DND-41 (cell line): ENCODE results near the gene APOC3.

Source experiments
- EZH2 ChIP-seq: IDR thresholded peaks from 3 replicates; pipeline ENCODE4 v1.6.1; 2012; ENCODE audit warnings: borderline replicate concordance, low read depth, mild to moderate bottlenecking, moderate library complexity, low read length, inconsistent platforms; ENCODE audit not compliant: severe bottlenecking
- TF ChIP-seq, protein P1 (sequence below): IDR thresholded peaks from 2 replicates; pipeline ENCODE4 v1.5.1; 2012; ENCODE audit warnings: borderline replicate concordance, low read length, moderate library complexity, mild to moderate bottlenecking; ENCODE audit not compliant: poor library complexity, severe bottlenecking; ENCODE audit errors: extremely low read depth

GRCh38 chr11:116831790-116832349, 2.2 kb downstream of the APOC3 start:
- TF ChIP-seq, protein P1, sequence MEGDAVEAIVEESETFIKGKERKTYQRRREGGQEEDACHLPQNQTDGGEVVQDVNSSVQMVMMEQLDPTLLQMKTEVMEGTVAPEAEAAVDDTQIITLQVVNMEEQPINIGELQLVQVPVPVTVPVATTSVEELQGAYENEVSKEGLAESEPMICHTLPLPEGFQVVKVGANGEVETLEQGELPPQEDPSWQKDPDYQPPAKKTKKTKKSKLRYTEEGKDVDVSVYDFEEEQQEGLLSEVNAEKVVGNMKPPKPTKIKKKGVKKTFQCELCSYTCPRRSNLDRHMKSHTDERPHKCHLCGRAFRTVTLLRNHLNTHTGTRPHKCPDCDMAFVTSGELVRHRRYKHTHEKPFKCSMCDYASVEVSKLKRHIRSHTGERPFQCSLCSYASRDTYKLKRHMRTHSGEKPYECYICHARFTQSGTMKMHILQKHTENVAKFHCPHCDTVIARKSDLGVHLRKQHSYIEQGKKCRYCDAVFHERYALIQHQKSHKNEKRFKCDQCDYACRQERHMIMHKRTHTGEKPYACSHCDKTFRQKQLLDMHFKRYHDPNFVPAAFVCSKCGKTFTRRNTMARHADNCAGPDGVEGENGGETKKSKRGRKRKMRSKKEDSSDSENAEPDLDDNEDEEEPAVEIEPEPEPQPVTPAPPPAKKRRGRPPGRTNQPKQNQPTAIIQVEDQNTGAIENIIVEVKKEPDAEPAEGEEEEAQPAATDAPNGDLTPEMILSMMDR, result no peak
- no peak for TF ChIP-seq EZH2
